Activated naive CD4-positive, alpha-beta T cell treated with anti-CD3 and anti-CD28 coated beads, Interleukin-2, amount 50 U/mL, for 72 hours (primary cell): Measurements from ENCODE around the gene ST3GAL4. TPM values are rescaled to one million over a fixed set of nuclear protein-coding genes. Genes with fewer than 3 reads are reported as not detected.
"Not testable (repeated sequence)": the region's sequence is repeated elsewhere in the genome, so short reads cannot be mapped to it uniquely, and the experiment has no call there.

ENCODE experiments used
- ATAC-seq, 2 donors: fragments of 150-1000 bp; cut with Tn5 transposase; 2 replicates each; pipeline ENCODE4 v1.10.0; 2021; ENCODE audit warnings: mild to moderate bottlenecking in 2 of 2, moderate library complexity in 2 of 2
- DNase-seq, 2 donors: peaks; one replicate each; pipeline ENCODE4 v3.0.0; 2021 to 2022; ENCODE audit warnings: low spot score in 2 of 2
- H3K27ac Mint-ChIP-seq, 2 donors: one replicate each; pipeline ENCODE4 v1.8.0; 2022; ENCODE audit warnings: mild to moderate bottlenecking in 2 of 2, mixed read lengths in 2 of 2
- H3K36me3 Mint-ChIP-seq, 2 donors: one replicate each; pipeline ENCODE4 v1.8.0; 2022; ENCODE audit warnings: mixed read lengths in 2 of 2
- H3K9me3 Mint-ChIP-seq, 2 donors: one replicate each; pipeline ENCODE4 v1.8.0; 2022; ENCODE audit warnings: mixed read lengths in 2 of 2
- total RNA-seq, 2 donors: library from RNA; stranded (reverse); gene quantifications; one replicate each; pipeline ENCODE4 v1.2.3, GENCODE V29; 2022

The ST3GAL4 gene
- total RNA-seq, 2 donors from 2014 or later: 7.2 to 10.5 TPM

- Mint-ChIP-seq H3K9me3 (no peaks in the 10 kb centered on the region), H3K36me3 (peaks cover 13 to 18% of the 10 kb centered on the region in 2 donors), H3K27ac (peak overlapping the region; percentile 73 to 83)
- DNase-seq (peak in 1 of 2 donors; percentile 14), ATAC-seq (peak; percentile 59 to 65)
These were observed 2.3 kb upstream of the ST3GAL4 start for GRCh38 chr11:126352934-126353801.

- DNase-seq: no peak
These were observed 709 bp upstream of the ST3GAL4 start for GRCh38 chr11:126354631-126355323.

GRCh38 chr11:126355926-126356897 lies 726 bp downstream of the ST3GAL4 start:
- peak; percentile 8 to 34 for ATAC-seq
- peak in 1 of 2 donors; percentile 30 for DNase-seq
- no peaks in the 10 kb centered on the region for H3K9me3 Mint-ChIP-seq
- H3K36me3 Mint-ChIP-seq: peaks cover 9 to 10% of the 10 kb centered on the region in 2 donors
- H3K27ac Mint-ChIP-seq: peak overlapping the region in 1 of 2 donors; percentile 71

More at GRCh38 chr11:126354631-126355323, 709 bp upstream of the ST3GAL4 start:
- Mint-ChIP-seq H3K27ac (peak overlapping the region; percentile 87 to 96), H3K9me3 (no peaks in the 10 kb centered on the region), H3K36me3 (peaks cover 13 to 18% of the 10 kb centered on the region in 2 donors)
- ATAC-seq: peak; percentile 37 to 42

- no peak for ATAC-seq
- no peak overlapping the region for H3K27ac Mint-ChIP-seq
- peak in 1 of 2 donors; percentile 46 for DNase-seq
- no peaks in the 10 kb centered on the region for H3K9me3 Mint-ChIP-seq
- H3K36me3 Mint-ChIP-seq: peaks cover 7 to 9% of the 10 kb centered on the region in 2 donors
These were observed 1.8 kb downstream of the ST3GAL4 start for GRCh38 chr11:126357055-126357962.

GRCh38 chr11:126357969-126358762 lies 2.7 kb downstream of the ST3GAL4 start:
- DNase-seq (peak in 1 of 2 donors; percentile 41), ATAC-seq (no peak)
- Mint-ChIP-seq H3K36me3 (peaks cover 4 to 6% of the 10 kb centered on the region in 2 donors), H3K9me3 (no peaks in the 10 kb centered on the region), H3K27ac (no peak overlapping the region)

GRCh38 chr11:126358763-126359160 lies 3.3 kb downstream of the ST3GAL4 start:
- Mint-ChIP-seq H3K9me3 (no peaks in the 10 kb centered on the region), H3K36me3 (peaks cover 4 to 6% of the 10 kb centered on the region in 2 donors), H3K27ac (no peak overlapping the region)
- no peak for ATAC-seq
- DNase-seq: peak in 1 of 2 donors; percentile 41

- peak in 1 of 2 donors; percentile 4 for DNase-seq
- Mint-ChIP-seq H3K36me3 (peaks cover 4 to 6% of the 10 kb centered on the region in 2 donors), H3K9me3 (no peaks in the 10 kb centered on the region), H3K27ac (no peak overlapping the region)
- ATAC-seq: no peak
These were observed 4.1 kb downstream of the ST3GAL4 start for GRCh38 chr11:126359431-126360048.

- ATAC-seq: no peak
- Mint-ChIP-seq H3K9me3 (no peaks in the 10 kb centered on the region), H3K27ac (no peak overlapping the region), H3K36me3 (peaks cover 0 to under 1% of the 10 kb centered on the region in 2 donors)
- peak in 1 of 2 donors; percentile 47 for DNase-seq
These were observed 4.6 kb downstream of the ST3GAL4 start for GRCh38 chr11:126360049-126360446.

- no peak for ATAC-seq
- no peak overlapping the region for H3K27ac Mint-ChIP-seq
- no peaks in the 10 kb centered on the region for H3K9me3 Mint-ChIP-seq
- peak in 1 of 2 donors; percentile 18 for DNase-seq
- H3K36me3 Mint-ChIP-seq: no peaks in the 10 kb centered on the region
These were observed 5.9 kb downstream of the ST3GAL4 start for GRCh38 chr11:126361400-126361799.

GRCh38 chr11:126362879-126363655 lies 7.6 kb downstream of the ST3GAL4 start:
- ATAC-seq: no peak
- DNase-seq: peak in 1 of 2 donors; percentile 37
- H3K9me3 Mint-ChIP-seq: no peaks in the 10 kb centered on the region
- H3K27ac Mint-ChIP-seq: peak overlapping the region in 1 of 2 donors; percentile 40
- no peaks in the 10 kb centered on the region for H3K36me3 Mint-ChIP-seq

- ATAC-seq (no peak), DNase-seq (peak in 1 of 2 donors; percentile 42)
- Mint-ChIP-seq H3K9me3 (no peaks in the 10 kb centered on the region), H3K36me3 (no peaks in the 10 kb centered on the region), H3K27ac (no peak overlapping the region)
These were observed 8.3 kb downstream of the ST3GAL4 start for GRCh38 chr11:126363706-126364248.

GRCh38 chr11:126364735-126365134 lies 9.2 kb downstream of the ST3GAL4 start:
- not testable (repeated sequence) for ATAC-seq, H3K36me3 Mint-ChIP-seq, DNase-seq

GRCh38 chr11:126365508-126365907 lies 10.0 kb downstream of the ST3GAL4 start:
- not testable (repeated sequence) for H3K9me3 Mint-ChIP-seq, ATAC-seq, H3K36me3 Mint-ChIP-seq, DNase-seq
- H3K27ac Mint-ChIP-seq: peak overlapping the region in 1 of 2 donors; percentile 70

More at GRCh38 chr11:126364735-126365134, 9.2 kb downstream of the ST3GAL4 start:
- not testable (repeated sequence) for H3K9me3 Mint-ChIP-seq, H3K27ac Mint-ChIP-seq
